GM10266 (cell line): ENCODE measurements around the gene NCDN.

ENCODE experiments used
- DNase-seq: peaks from one replicate; pipeline ENCODE4 v3.0.0; 2012; ENCODE audit errors: extremely low spot score
- CTCF ChIP-seq: IDR thresholded peaks from 2 replicates; pipeline ENCODE4 v1.5.1; 2012; ENCODE audit warnings: mild to moderate bottlenecking, low read depth; ENCODE audit not compliant: control insufficient read depth, insufficient read depth; ENCODE audit errors: missing control alignments

The NCDN gene

GRCh38 chr1:35554266-35555211, 3.1 kb upstream of the NCDN start:
- TF ChIP-seq CTCF, result no peak
- no peak for DNase-seq

GRCh38 chr1:35555212-35555584, 2.4 kb upstream of the NCDN start:
- DNase-seq, result no peak
- no peak for TF ChIP-seq CTCF

GRCh38 chr1:35555601-35556477, 1.8 kb upstream of the NCDN start:
- DNase-seq, result no peak

GRCh38 chr1:35556484-35557117, 998 bp upstream of the NCDN start:
- TF ChIP-seq CTCF, result peak; percentile 21
- DNase-seq, result no peak

More at GRCh38 chr1:35555601-35556477, 1.8 kb upstream of the NCDN start:
- no peak for TF ChIP-seq CTCF

GRCh38 chr1:35557118-35557610, 435 bp upstream of the NCDN start, which contains the start of gene KIAA0319L:
KIAA0319L (minus strand) TSS chr1:35557403; CDS start chr1:35554491, 2,912 bp downstream.
- DNase-seq, result peak; percentile 91
- TF ChIP-seq CTCF, result no peak

GRCh38 chr1:35558374-35559316, 1.0 kb downstream of the NCDN start:
- DNase-seq, result peak; percentile 20
- TF ChIP-seq CTCF, result no peak
